Measurements from ENCODE around the gene GLS.
"Not testable (repeated sequence)": the region's sequence is repeated elsewhere in the genome, so short reads cannot be mapped to it uniquely, and the experiment has no call there.

GLS gene

GRCh38 chr2:190858817-190859216, 21.8 kb upstream of the GLS start:
- DNase-seq, result no peak

- DNase-seq, result no peak
These were observed 21.0 kb upstream of the GLS start for GRCh38 chr2:190859347-190860297.

DNA sequence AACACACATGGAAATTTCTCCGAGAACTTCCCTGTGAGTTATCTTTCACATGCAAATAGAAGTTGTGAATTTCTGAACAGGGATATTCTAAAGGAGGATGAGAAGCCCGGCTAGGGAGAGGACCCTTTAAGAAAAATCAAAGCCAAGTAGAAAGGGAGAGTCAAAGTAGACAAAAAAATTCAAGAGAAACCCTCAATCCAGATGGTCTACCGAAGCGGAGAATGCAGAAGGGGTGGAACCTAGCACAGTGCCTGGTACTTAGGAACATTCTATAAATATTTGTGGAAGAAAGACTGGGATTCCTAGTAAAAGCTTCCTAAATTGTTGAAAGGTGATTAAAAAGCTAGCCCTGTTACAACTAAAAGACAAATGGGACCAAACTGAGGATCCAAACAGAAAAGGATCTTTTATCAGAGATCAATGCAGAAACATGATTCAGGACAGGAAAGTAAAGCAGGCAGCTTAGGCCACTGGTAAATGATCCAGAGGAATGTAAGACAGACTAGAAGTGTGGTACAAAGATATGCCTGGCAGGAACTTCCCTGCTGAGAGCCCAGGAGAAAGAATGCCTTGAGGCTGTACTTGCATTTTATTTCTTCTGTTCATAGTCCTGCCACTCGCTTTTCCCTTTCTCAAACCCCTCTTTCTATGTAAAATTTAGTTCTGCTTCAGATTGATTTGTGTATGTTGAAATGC, 19.5 kb upstream of the GLS start:
- no peak for DNase-seq

DNA sequence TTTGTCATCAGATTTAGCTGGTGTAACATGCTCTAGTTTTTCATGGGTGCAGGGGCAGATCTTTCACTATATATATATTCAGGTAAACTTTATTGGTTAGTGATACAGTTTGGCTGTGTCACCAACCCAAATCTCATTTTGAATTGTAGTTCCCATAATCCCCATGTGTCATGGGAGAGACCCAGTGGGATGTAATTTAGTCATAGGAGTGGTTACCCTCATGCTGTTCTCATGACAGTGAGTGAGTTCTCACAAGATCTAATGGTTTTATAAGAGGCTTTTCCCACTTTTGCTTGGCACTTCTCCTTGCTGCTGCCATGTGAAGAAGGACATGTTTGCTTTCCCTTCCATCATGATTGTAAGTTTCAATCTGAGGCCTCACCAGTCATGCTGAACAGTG, 18.5 kb upstream of the GLS start:
- DNase-seq, result not testable (repeated sequence)

- no peak for DNase-seq
These were observed 18.0 kb upstream of the GLS start for GRCh38 chr2:190862571-190862991.

- peak; percentile 98 for DNase-seq
These were observed 16.7 kb upstream of the GLS start for GRCh38 chr2:190863946-190864345.

GRCh38 chr2:190864375-190864774, 16.2 kb upstream of the GLS start:
- no peak for DNase-seq

DNA sequence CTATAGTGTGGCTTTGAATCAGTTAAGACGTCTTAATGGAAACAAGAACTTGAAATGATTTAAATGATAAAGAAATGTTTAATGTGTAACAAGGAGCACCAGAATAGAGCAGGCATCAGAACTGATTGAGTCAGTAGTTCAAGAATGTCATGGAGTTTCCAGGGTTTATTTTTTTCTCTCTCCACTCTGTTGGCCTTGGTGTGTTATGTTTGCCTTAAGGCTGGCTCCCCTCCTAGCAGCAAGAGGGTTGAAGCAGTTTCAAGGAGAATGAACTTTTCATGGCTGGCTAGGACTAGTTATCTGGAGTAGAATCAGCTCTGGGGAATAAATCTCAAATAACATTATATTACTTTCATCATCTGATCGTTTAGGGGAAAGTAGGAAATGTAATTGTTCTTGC, 13.4 kb upstream of the GLS start:
- DNase-seq, result no peak

- no peak for DNase-seq
These were observed 12.8 kb upstream of the GLS start for GRCh38 chr2:190867832-190868231.

GRCh38 chr2:190869721-190870120, 10.9 kb upstream of the GLS start:
- DNase-seq, result no peak

GRCh38 chr2:190873451-190873850, 7.2 kb upstream of the GLS start:
- DNase-seq, result not testable (repeated sequence)

DNA sequence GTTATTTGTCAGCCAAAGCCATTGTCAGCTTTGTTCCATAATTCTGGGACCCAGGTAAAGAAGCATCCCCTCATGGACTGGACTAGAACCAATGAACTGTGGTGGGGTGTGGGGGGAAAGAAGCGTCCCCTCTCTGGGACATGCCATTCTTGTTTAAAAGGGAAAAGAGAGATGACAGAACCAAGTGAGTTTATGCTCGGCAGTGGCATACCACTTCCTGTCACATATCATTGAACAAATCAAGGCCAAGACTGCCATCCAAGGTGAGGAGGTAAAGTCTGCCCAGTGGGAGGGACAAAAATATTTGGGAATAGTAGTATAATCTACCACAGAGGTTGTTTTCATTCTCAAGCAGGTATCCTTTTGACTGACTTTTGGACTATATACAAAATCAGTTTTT, 4.7 kb upstream of the GLS start:
- no peak for DNase-seq

DNA sequence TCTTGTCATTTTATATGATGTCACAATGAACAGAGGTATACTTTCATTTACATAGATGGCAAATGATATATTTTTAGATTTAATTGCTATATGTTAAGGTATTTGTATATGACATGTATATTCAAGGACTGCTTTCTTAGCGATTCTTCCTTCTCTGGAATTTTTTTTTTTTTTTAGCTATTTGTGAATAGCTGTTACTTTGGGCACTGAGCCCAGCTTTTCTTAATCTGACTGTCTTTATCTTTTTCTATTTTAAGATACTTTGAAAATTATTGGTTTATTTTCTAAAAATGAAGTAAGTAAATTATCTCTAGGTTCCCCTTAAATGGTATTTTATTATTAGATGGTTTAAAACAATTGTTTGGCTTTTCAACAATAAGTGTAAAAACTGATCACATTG, 4.0 kb upstream of the GLS start:
- DNase-seq, result no peak

DNA sequence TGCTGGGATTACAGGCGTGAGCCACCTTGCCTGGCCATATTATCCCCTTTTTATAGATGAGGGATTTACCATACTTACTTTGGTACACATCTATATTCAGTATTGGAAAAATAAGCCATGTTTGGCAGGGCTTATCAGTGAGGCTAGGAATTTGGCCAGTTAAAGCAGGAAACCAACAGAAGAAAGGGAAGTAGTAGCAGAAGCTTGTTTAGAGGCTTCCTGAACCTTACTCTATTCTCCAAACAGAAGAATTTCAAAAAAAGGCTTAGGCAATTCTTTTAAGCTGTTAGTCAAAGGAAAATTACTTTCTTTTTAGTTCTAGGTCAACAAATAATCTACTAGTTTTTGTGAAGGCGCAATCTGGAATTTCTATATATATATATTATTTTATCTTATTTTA, 3.2 kb upstream of the GLS start:
- DNase-seq, result no peak

DNA sequence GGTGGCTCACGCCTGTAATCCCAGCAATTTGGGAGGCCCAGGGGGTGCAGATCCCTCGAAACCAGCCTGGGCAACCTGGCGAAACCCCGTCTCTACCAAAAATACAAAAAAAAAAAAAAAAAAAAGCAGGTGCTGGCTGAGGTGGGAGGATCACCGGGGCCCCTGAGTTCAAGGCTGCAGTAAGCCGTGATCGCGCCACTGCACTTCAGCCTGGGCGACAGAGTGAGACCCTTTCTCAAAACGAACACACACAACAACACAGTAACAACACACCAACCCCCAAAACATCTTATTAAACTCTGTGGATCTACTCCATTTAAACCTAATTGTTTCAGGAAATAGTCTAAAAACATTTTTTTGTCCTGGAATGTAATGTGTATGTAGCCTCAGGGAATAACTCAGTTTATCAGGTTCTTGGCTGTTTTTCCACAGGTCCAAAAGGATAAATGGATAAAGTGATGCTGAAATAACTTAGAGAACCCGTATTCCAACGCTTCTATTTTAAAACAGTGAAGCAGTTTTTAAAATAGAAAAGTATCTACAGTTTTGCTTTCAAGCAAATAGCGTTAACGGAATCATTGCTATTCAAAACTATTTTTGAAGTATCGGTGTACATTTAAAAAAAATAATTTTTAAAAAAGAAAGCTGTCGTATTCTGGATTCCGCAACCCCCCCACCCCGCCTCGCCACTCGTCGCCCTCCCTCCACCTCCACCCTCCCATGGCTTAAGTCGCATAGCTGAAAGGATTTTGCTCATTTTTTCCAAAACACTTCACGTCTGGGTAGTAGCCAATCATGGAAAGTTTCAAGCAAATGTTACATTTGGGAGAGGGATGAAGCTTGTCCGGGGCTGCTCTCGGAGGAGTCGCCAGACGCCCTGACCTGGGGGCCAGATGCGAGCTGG, 895 bp upstream of the GLS start:
- peak; percentile 43 for DNase-seq

- no peak for DNase-seq
These were observed 520 bp downstream of the GLS start for GRCh38 chr2:190881084-190881597.

GRCh38 chr2:190881598-190882410, 1.2 kb downstream of the GLS start:
- peak; percentile 84 for DNase-seq

GRCh38 chr2:190882411-190882766, 1.8 kb downstream of the GLS start:
- no peak for DNase-seq

- no peak for DNase-seq
These were observed 2.4 kb downstream of the GLS start for GRCh38 chr2:190882856-190883582.

DNA sequence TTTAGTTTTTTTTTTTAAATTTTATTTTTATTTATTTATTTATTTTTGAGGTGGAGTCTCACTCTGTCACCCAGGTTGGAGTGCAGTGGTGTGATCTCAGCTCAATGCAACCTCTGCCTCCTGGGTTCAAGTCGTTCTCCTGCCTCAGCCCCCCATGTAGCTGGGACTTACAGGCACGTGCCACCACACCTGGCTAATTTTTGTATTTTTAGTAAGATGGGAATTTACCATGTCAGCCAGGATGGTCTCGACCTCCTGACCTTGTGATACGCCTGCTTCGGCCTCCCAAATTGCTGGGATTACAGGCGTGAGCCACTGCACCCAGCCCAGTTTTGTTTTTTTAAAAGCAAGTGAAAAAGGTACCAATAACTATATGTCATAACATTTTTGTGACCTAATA, 5.2 kb downstream of the GLS start:
- not testable (repeated sequence) for DNase-seq

GRCh38 chr2:190887089-190887488, 6.5 kb downstream of the GLS start:
- no peak for DNase-seq
